ENCODE data around the gene EGFR. TPM values are rescaled to one million over a fixed set of nuclear protein-coding genes. Genes with fewer than 3 reads are reported as not detected.

The EGFR gene
- total RNA-seq, 2 donors from 2014 or later, result 57.8 to 63.4 TPM

- no peak for TF ChIP-seq CTCF (IDR thresholded peaks at IDR 0.05)
- DNase-seq, result no peak
- no peaks in the 10 kb centered on the region for H3K36me3 ChIP-seq
- no peak overlapping the region for H3K4me3 ChIP-seq
- H3K27ac ChIP-seq, result peak overlapping the region; percentile 53
- intact Hi-C loops (cut with DNase I), result loop anchor here (10.0 kb wide), 1 partner anchor 110 kb away; no protein-coding TSS in a partner anchor
- peaks cover 11% of the 10 kb centered on the region for H3K4me1 ChIP-seq
- no peak overlapping the region for H3K9ac ChIP-seq (ENCODE audit: low read depth in 2 of 2, low read length in 2 of 2)
- no peaks in the 10 kb centered on the region for H3K9me3 ChIP-seq
- no peaks in the 10 kb centered on the region for H3K27me3 ChIP-seq
Observed at GRCh38 chr7:55134359-55134725, 115.5 kb downstream of the EGFR start.

- no peak overlapping the region for H3K4me3 ChIP-seq
- no peaks in the 10 kb centered on the region for H3K9me3 ChIP-seq
- no peaks in the 10 kb centered on the region for H3K36me3 ChIP-seq
- no peak for DNase-seq
- intact Hi-C loops (cut with DNase I), result loop anchor here (10.0 kb wide), 1 partner anchor 110 kb away; no protein-coding TSS in a partner anchor
- no peak overlapping the region for H3K9ac ChIP-seq (ENCODE audit: low read depth in 2 of 2, low read length in 2 of 2)
- peaks cover 11% of the 10 kb centered on the region for H3K4me1 ChIP-seq
- no peak for TF ChIP-seq CTCF (IDR thresholded peaks at IDR 0.05)
- H3K27ac ChIP-seq, result no peak overlapping the region
- H3K27me3 ChIP-seq, result no peaks in the 10 kb centered on the region
Observed at GRCh38 chr7:55134786-55135185, 116.0 kb downstream of the EGFR start.

- no peaks in the 10 kb centered on the region for H3K36me3 ChIP-seq
- no peak for TF ChIP-seq CTCF (IDR thresholded peaks at IDR 0.05)
- no peak overlapping the region for H3K4me3 ChIP-seq
- peaks cover 11% of the 10 kb centered on the region for H3K4me1 ChIP-seq
- no peaks in the 10 kb centered on the region for H3K27me3 ChIP-seq
- no peak for DNase-seq
- H3K27ac ChIP-seq, result no peak overlapping the region
- no peak overlapping the region for H3K9ac ChIP-seq (ENCODE audit: low read depth in 2 of 2, low read length in 2 of 2)
- intact Hi-C loops (cut with DNase I), result loop anchor here (10.0 kb wide), 1 partner anchor 111 kb away; no protein-coding TSS in a partner anchor
- H3K9me3 ChIP-seq, result no peaks in the 10 kb centered on the region
Observed at GRCh38 chr7:55135462-55135861, 116.6 kb downstream of the EGFR start.

- intact Hi-C loops (cut with DNase I), result loop anchor here (10.0 kb wide), 1 partner anchor 114 kb away; no protein-coding TSS in a partner anchor
- no peaks in the 10 kb centered on the region for H3K27me3 ChIP-seq
- no peaks in the 10 kb centered on the region for H3K36me3 ChIP-seq
- H3K9ac ChIP-seq (ENCODE audit: low read depth in 2 of 2, low read length in 2 of 2), result no peak overlapping the region
- DNase-seq, result no peak
- H3K4me1 ChIP-seq, result no peaks in the 10 kb centered on the region
- TF ChIP-seq CTCF (IDR thresholded peaks at IDR 0.05), result no peak
- H3K27ac ChIP-seq, result no peak overlapping the region
- H3K4me3 ChIP-seq, result no peak overlapping the region
- no peaks in the 10 kb centered on the region for H3K9me3 ChIP-seq
Observed at GRCh38 chr7:55138663-55139062, 119.8 kb downstream of the EGFR start.

GRCh38 chr7:55140221-55140940 lies 121.6 kb downstream of the EGFR start:
- Histone ChIP-seq H3K4me1 (no peaks in the 10 kb centered on the region), H3K9me3 (no peaks in the 10 kb centered on the region), H3K9ac (ENCODE audit: low read depth in 2 of 2, low read length in 2 of 2) (no peak overlapping the region), H3K36me3 (no peaks in the 10 kb centered on the region), H3K27me3 (no peaks in the 10 kb centered on the region), H3K27ac (no peak overlapping the region), H3K4me3 (no peak overlapping the region)
- no peak for DNase-seq
- TF ChIP-seq CTCF (IDR thresholded peaks at IDR 0.05), result no peak
- intact Hi-C loops (cut with DNase I), result no loop called here
